HepG2 (cell line): ENCODE data around the gene TAT. TPM values are rescaled to one million over a fixed set of nuclear protein-coding genes. Genes with fewer than 3 reads are reported as not detected.

ENCODE experiments used
- E2F1 ChIP-seq: sonication (generic); formaldehyde crosslinking; IDR thresholded peaks from 2 replicates; pipeline ENCODE4 v1.5.0; 2020; ENCODE audit warnings: missing genetic modification reagents
- HNF4G ChIP-seq, 2 experiments: sonication (generic) in 1 of 2; formaldehyde crosslinking in 1 of 2; IDR thresholded peaks; 2 replicates each; pipeline versions ENCODE4 v1.4.0 to v1.6.1; 2011 to 2020; ENCODE audit warnings: borderline replicate concordance in 2 of 2, low read depth in 2 of 2, mild to moderate bottlenecking in 2 of 2, low read length in 1 of 2, missing genetic modification reagents in 1 of 2, moderate library complexity in 1 of 2
- KAT2B ChIP-seq: fragments of 150-350 bp; IDR thresholded peaks from 2 replicates; pipeline ENCODE4 v1.6.1; 2014; ENCODE audit warnings: low read depth, low read length, borderline replicate concordance
- NFYC ChIP-seq: IDR thresholded peaks from 2 replicates; pipeline ENCODE4 v1.6.1; 2016; ENCODE audit warnings: missing genetic modification reagents, missing compliant biosample characterization
- PHB2 ChIP-seq: fragments of 450-650 bp; IDR thresholded peaks from 2 replicates; pipeline ENCODE4 v1.6.1; 2018; ENCODE audit not compliant: partially characterized antibody
- POGK ChIP-seq: sonication (generic); formaldehyde crosslinking; conservative IDR thresholded peaks from 2 replicates; pipeline ENCODE4 v1.8.0; 2022; ENCODE audit warnings: mild to moderate bottlenecking, moderate library complexity, missing genetic modification reagents
- RFX5 ChIP-seq: IDR thresholded peaks from 2 replicates; pipeline ENCODE4 v1.6.1; 2011; ENCODE audit warnings: low read depth, low read length, improper control_type of control experiment
- SUZ12 ChIP-seq: fragments of 150-350 bp; IDR thresholded peaks from 2 replicates; pipeline ENCODE4 v1.6.1; 2014; ENCODE audit warnings: low read depth, low read length
- TRIM24 ChIP-seq: sonication (generic); formaldehyde crosslinking; IDR thresholded peaks from 2 replicates; pipeline ENCODE4 v1.8.0; 2022; ENCODE audit warnings: mild to moderate bottlenecking, missing genetic modification reagents
- WIZ ChIP-seq: sonication (generic); formaldehyde crosslinking; IDR thresholded peaks from 2 replicates; pipeline ENCODE4 v1.5.1; 2020; ENCODE audit warnings: mild to moderate bottlenecking, missing genetic modification reagents
- ZEB1 ChIP-seq: IDR thresholded peaks from 2 replicates; pipeline ENCODE4 v1.6.1; 2012; ENCODE audit warnings: mild to moderate bottlenecking, low read depth, inconsistent platforms; ENCODE audit not compliant: insufficient replicate concordance
- ZNF124 ChIP-seq: sonication (generic); formaldehyde crosslinking; IDR thresholded peaks from 2 replicates; pipeline ENCODE4 v1.4.0; 2020; ENCODE audit warnings: missing genetic modification reagents
- ZNF33A ChIP-seq: sonication (generic); formaldehyde crosslinking; IDR thresholded peaks from 2 replicates; pipeline ENCODE4 v1.5.1; 2020; ENCODE audit warnings: missing genetic modification reagents, mild to moderate bottlenecking, moderate library complexity, borderline replicate concordance
- ZNF441 ChIP-seq: sonication (generic); formaldehyde crosslinking; IDR thresholded peaks from 2 replicates; pipeline ENCODE4 v1.7.0; 2021; ENCODE audit warnings: missing genetic modification reagents, borderline replicate concordance
- ZNF552 ChIP-seq: sonication (generic); formaldehyde crosslinking; IDR thresholded peaks from 2 replicates; pipeline ENCODE4 v1.9.0; 2022; ENCODE audit warnings: missing genetic modification reagents, mild to moderate bottlenecking, borderline replicate concordance
- ZNF569 ChIP-seq: sonication (generic); formaldehyde crosslinking; IDR thresholded peaks from 2 replicates; pipeline ENCODE4 v1.5.0; 2020; ENCODE audit warnings: mild to moderate bottlenecking, missing genetic modification reagents, moderate library complexity, borderline replicate concordance
- ZNF615 ChIP-seq: sonication (generic); formaldehyde crosslinking; IDR thresholded peaks from 2 replicates; pipeline ENCODE4 v1.5.0; 2020; ENCODE audit warnings: mild to moderate bottlenecking, missing genetic modification reagents, borderline replicate concordance
- ZNF720 ChIP-seq: sonication (generic); formaldehyde crosslinking; IDR thresholded peaks from 2 replicates; pipeline ENCODE4 v1.4.0; 2020; ENCODE audit warnings: missing genetic modification reagents
- polyA plus RNA-seq, 8 experiments: library from polyadenylated mRNA; depleted of rRNA in 3 of 8; stranded (reverse) in 7 of 8; unstranded in 1 of 8; fragments of >200 nt; fragmentation: Illumina TruSeq in 4 of 8; extraction: Trizol in 4 of 8; gene quantifications; 2 replicates each; pipeline versions ENCODE4 v1.2.1 to v1.2.3, GENCODE V29; 2011 to 2016; ENCODE audit warnings: low read depth in 4 of 8, missing spikeins in 1 of 8, mixed read lengths in 1 of 8; ENCODE audit not compliant: insufficient read depth in 1 of 8
- total RNA-seq, 5 experiments: library from RNA; depleted of rRNA; stranded (reverse); fragments of >200 nt; fragmentation: Illumina TruSeq; extraction: Trizol; gene quantifications; 2 replicates each; pipeline ENCODE4 v1.2.3, GENCODE V29; 2016; ENCODE audit warnings: low read depth in 1 of 5
- TF ChIP-seq, protein P1 (sequence below): sonication (generic); formaldehyde crosslinking; IDR thresholded peaks from 2 replicates; pipeline ENCODE4 v1.9.0; 2022; ENCODE audit warnings: missing genetic modification reagents, mild to moderate bottlenecking, borderline replicate concordance
- TF ChIP-seq, protein P2 (sequence below): sonication (generic); formaldehyde crosslinking; IDR thresholded peaks from 2 replicates; pipeline ENCODE4 v1.5.0; 2020; ENCODE audit warnings: mild to moderate bottlenecking, missing genetic modification reagents, borderline replicate concordance

The TAT gene
- total and polyA plus RNA-seq, 2 of the 13 experiments (the other 11 are each of a cell fraction or from before 2014, with no cell fraction given), result 1.6 to 5.8 TPM

DNA sequence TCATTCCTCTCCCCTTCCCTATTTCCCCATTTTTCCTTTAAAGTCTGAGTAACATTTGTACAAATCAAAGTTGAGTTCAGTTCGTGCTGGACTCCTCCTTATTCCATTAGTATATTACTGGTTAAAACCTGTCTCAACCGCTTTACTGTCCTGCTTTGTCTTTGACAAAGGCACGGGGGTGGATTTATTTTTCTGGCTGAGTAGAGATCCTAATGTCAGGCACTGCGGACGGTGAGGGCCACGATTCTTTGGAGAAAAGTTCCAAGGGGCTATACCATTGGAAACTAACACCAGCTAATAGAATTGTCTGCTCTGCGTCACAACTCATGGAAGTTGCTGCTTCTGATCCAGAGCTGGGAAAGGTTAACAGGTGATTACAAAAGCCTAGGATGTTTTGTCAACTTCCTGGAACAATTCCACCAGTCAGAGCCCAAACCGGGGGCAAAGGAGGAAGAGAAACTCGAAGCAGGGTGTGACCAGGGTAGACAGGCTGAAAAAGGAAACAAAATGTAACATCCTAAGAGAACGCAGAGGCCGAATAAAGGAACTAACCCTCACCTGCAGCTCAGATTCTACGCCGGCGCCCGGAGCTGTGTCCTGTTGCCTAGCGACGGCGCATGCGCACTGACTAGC, 12.4 kb downstream of the TAT start (continued):
- TF ChIP-seq SUZ12, result no peak
- 0 out of 2 replicates have a peak, but pooled peaks have one; percentile 51 for TF ChIP-seq WIZ (CRISPR knock-in tag)
- TF ChIP-seq ZNF33A, result no peak
- TF ChIP-seq ZEB1, result peak; percentile 29
- TF ChIP-seq RFX5, result peak; percentile 4; the same call in 1 of the 2 replicates
- TF ChIP-seq PHB2, result no peak
- peak; percentile 81 for TF ChIP-seq ZNF124 (CRISPR knock-in tag)
- TF ChIP-seq ZNF569 (CRISPR knock-in tag), result 0 out of 2 replicates have a peak, but pooled peaks have one; percentile 22
- TF ChIP-seq ZNF615, result 0 out of 2 replicates have a peak, but pooled peaks have one; percentile 7
- TF ChIP-seq ZNF720 (CRISPR knock-in tag), result no peak
- 0 out of 2 replicates have a peak, but pooled peaks have one; percentile 1 for TF ChIP-seq POGK (CRISPR knock-in tag)
- TF ChIP-seq TRIM24 (CRISPR knock-in tag), result no peak
- no peak for TF ChIP-seq E2F1
- TF ChIP-seq NFYC (CRISPR knock-in tag), result no peak
- TF ChIP-seq, protein P1, sequence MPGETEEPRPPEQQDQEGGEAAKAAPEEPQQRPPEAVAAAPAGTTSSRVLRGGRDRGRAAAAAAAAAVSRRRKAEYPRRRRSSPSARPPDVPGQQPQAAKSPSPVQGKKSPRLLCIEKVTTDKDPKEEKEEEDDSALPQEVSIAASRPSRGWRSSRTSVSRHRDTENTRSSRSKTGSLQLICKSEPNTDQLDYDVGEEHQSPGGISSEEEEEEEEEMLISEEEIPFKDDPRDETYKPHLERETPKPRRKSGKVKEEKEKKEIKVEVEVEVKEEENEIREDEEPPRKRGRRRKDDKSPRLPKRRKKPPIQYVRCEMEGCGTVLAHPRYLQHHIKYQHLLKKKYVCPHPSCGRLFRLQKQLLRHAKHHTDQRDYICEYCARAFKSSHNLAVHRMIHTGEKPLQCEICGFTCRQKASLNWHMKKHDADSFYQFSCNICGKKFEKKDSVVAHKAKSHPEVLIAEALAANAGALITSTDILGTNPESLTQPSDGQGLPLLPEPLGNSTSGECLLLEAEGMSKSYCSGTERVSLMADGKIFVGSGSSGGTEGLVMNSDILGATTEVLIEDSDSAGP (CRISPR knock-in tag), result no peak
- no peak for TF ChIP-seq KAT2B
- no peak for TF ChIP-seq HNF4G (IDR thresholded peaks at IDR 0.05; ENCODE audit: borderline replicate concordance, low read depth, low read length)
- TF ChIP-seq HNF4G (CRISPR knock-in tag; IDR thresholded peaks at IDR 0.05; ENCODE audit: borderline replicate concordance, low read depth), result no peak
- TF ChIP-seq, protein P2, sequence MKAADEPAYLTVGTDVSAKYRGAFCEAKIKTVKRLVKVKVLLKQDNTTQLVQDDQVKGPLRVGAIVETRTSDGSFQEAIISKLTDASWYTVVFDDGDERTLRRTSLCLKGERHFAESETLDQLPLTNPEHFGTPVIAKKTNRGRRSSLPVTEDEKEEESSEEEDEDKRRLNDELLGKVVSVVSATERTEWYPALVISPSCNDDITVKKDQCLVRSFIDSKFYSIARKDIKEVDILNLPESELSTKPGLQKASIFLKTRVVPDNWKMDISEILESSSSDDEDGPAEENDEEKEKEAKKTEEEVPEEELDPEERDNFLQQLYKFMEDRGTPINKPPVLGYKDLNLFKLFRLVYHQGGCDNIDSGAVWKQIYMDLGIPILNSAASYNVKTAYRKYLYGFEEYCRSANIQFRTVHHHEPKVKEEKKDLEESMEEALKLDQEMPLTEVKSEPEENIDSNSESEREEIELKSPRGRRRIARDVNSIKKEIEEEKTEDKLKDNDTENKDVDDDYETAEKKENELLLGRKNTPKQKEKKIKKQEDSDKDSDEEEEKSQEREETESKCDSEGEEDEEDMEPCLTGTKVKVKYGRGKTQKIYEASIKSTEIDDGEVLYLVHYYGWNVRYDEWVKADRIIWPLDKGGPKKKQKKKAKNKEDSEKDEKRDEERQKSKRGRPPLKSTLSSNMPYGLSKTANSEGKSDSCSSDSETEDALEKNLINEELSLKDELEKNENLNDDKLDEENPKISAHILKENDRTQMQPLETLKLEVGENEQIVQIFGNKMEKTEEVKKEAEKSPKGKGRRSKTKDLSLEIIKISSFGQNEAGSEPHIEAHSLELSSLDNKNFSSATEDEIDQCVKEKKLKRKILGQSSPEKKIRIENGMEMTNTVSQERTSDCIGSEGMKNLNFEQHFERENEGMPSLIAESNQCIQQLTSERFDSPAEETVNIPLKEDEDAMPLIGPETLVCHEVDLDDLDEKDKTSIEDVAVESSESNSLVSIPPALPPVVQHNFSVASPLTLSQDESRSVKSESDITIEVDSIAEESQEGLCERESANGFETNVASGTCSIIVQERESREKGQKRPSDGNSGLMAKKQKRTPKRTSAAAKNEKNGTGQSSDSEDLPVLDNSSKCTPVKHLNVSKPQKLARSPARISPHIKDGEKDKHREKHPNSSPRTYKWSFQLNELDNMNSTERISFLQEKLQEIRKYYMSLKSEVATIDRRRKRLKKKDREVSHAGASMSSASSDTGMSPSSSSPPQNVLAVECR, result peak; percentile 83
- TF ChIP-seq ZNF552 (CRISPR knock-in tag), result no peak
- no peak for TF ChIP-seq ZNF441 (CRISPR knock-in tag)
